HepG2 (cell line): ENCODE results near the gene RAP1GAP2. TPM values are rescaled to one million over a fixed set of nuclear protein-coding genes. Genes with fewer than 3 reads are reported as not detected.
A peak's percentile ranks its signal among the peaks of the same experiment; 100 is the strongest.

ENCODE experiments used
- ATF5 ChIP-seq: sonication (generic); formaldehyde crosslinking; IDR thresholded peaks from 2 replicates; pipeline ENCODE4 v1.4.0; 2020; ENCODE audit warnings: mild to moderate bottlenecking, low read depth, missing genetic modification reagents
- MAFF ChIP-seq: IDR thresholded peaks from 2 replicates; pipeline ENCODE4 v1.6.1; 2011; ENCODE audit warnings: low read depth, low read length, improper control_type of control experiment
- MAFK ChIP-seq, 2 experiments: IDR thresholded peaks in 1 of 2; conservative IDR thresholded peaks in 1 of 2; 2 replicates each; pipeline ENCODE4 v1.6.1; 2011; ENCODE audit warnings: improper control_type of control experiment in 2 of 2, low read length in 2 of 2
- NCOA5 ChIP-seq: sonication (generic); formaldehyde crosslinking; IDR thresholded peaks from 2 replicates; pipeline ENCODE4 v1.4.0; 2020; ENCODE audit warnings: missing genetic modification reagents
- NFYC ChIP-seq: IDR thresholded peaks from 2 replicates; pipeline ENCODE4 v1.6.1; 2016; ENCODE audit warnings: missing genetic modification reagents, missing compliant biosample characterization
- PPARG ChIP-seq: conservative IDR thresholded peaks from 2 replicates; pipeline ENCODE4 v1.6.1; 2016; ENCODE audit warnings: missing biosample characterization, missing genetic modification reagents
- REST ChIP-seq, 2 experiments: IDR thresholded peaks; 2 replicates each; pipeline ENCODE4 v1.6.1; 2011 to 2012; ENCODE audit warnings: low read length in 2 of 2, borderline replicate concordance in 1 of 2, low read depth in 1 of 2, mild to moderate bottlenecking in 1 of 2, moderate library complexity in 1 of 2
- SIX4 ChIP-seq: sonication (generic); formaldehyde crosslinking; IDR thresholded peaks from 2 replicates; pipeline ENCODE4 v1.4.0; 2020; ENCODE audit warnings: missing genetic modification reagents
- THRA ChIP-seq: sonication (generic); formaldehyde crosslinking; IDR thresholded peaks from 2 replicates; pipeline ENCODE4 v1.4.0; 2020; ENCODE audit warnings: missing genetic modification reagents, borderline replicate concordance
- TMF1 ChIP-seq: sonication (generic); formaldehyde crosslinking; IDR thresholded peaks from 2 replicates; pipeline ENCODE4 v1.8.1; 2022; ENCODE audit warnings: low read depth, missing genetic modification reagents
- ZBTB1 ChIP-seq: sonication (generic); formaldehyde crosslinking; IDR thresholded peaks from 2 replicates; pipeline ENCODE4 v1.4.0; 2020; ENCODE audit warnings: missing genetic modification reagents, borderline replicate concordance
- ZBTB10 ChIP-seq: sonication (generic); formaldehyde crosslinking; IDR thresholded peaks from 2 replicates; pipeline ENCODE4 v1.4.0; 2020; ENCODE audit warnings: missing genetic modification reagents, borderline replicate concordance
- ZBTB7A ChIP-seq: sonication (generic); formaldehyde crosslinking; IDR thresholded peaks from 2 replicates; pipeline ENCODE4 v1.8.0; 2022; ENCODE audit warnings: mild to moderate bottlenecking, missing genetic modification reagents
- ZNF3 ChIP-seq: IDR thresholded peaks from 2 replicates; pipeline ENCODE4 v1.7.0; 2017; ENCODE audit warnings: inconsistent platforms
- ZNF639 ChIP-seq: conservative IDR thresholded peaks from 2 replicates; pipeline ENCODE4 v1.6.1; 2018; ENCODE audit warnings: missing genetic modification reagents
- polyA plus RNA-seq, 8 experiments: library from polyadenylated mRNA; depleted of rRNA in 3 of 8; stranded (reverse) in 7 of 8; unstranded in 1 of 8; fragments of >200 nt; fragmentation: Illumina TruSeq in 4 of 8; extraction: Trizol in 4 of 8; gene quantifications; 2 replicates each; pipeline versions ENCODE4 v1.2.1 to v1.2.3, GENCODE V29; 2011 to 2016; ENCODE audit warnings: low read depth in 4 of 8, missing spikeins in 1 of 8, mixed read lengths in 1 of 8; ENCODE audit not compliant: insufficient read depth in 1 of 8
- total RNA-seq, 5 experiments: library from RNA; depleted of rRNA; stranded (reverse); fragments of >200 nt; fragmentation: Illumina TruSeq; extraction: Trizol; gene quantifications; 2 replicates each; pipeline ENCODE4 v1.2.3, GENCODE V29; 2016; ENCODE audit warnings: low read depth in 1 of 5

RAP1GAP2 gene
- total and polyA plus RNA-seq, 2 of the 13 experiments (the other 11 are each of a cell fraction or from before 2014, with no cell fraction given): 10.9 to 12.0 TPM

GRCh38 chr17:3048727-3049471 is 252.7 kb downstream of the RAP1GAP2 start (continued):
- TF ChIP-seq ZBTB10 (CRISPR knock-in tag): peak; percentile 83; the same call in 1 of the 2 replicates
- no peak for TF ChIP-seq ZNF639 (CRISPR knock-in tag)
- no peak for TF ChIP-seq MAFF
- no peak for TF ChIP-seq ZNF3 (CRISPR knock-in tag)
- no peak for TF ChIP-seq SIX4
- TF ChIP-seq ZBTB1 (CRISPR knock-in tag): no peak
- TF ChIP-seq PPARG: no peak
- no peak for TF ChIP-seq MAFK (conservative IDR thresholded peaks at IDR 0.05 in 1 of 2, IDR thresholded peaks at IDR 0.05 in 1 of 2; ENCODE audit: low read length in 2 of 2)
- TF ChIP-seq TMF1: no peak
- no peak for TF ChIP-seq ATF5
- no peak for TF ChIP-seq REST (IDR thresholded peaks at IDR 0.05; ENCODE audit: borderline replicate concordance in 1 of 2, low read depth in 1 of 2, low read length in 2 of 2)
- TF ChIP-seq NCOA5 (CRISPR knock-in tag): no peak
- peak; percentile 97 for TF ChIP-seq NFYC (CRISPR knock-in tag)
- TF ChIP-seq ZBTB7A: no peak
- TF ChIP-seq THRA: no peak
